ENCODE results near the gene SSBP3.

- TF ChIP-seq CTCF (IDR thresholded peaks at IDR 0.05) (no peak), POLR2A (IDR thresholded peaks at IDR 0.05) (no peak)
Observed at GRCh38 chr1:54364995-54365394, 41.2 kb downstream of the SSBP3 start.
